Pancreas (tissue), 10 donors: ENCODE results near the gene LTBP1. TPM values are rescaled to one million over a fixed set of nuclear protein-coding genes. Genes with fewer than 3 reads are reported as not detected.
A peak's percentile ranks its signal among the peaks of the same experiment; 100 is the strongest.

ENCODE experiments used
- ATAC-seq, 4 donors: fragments of 200-7000 bp; cut with Tn5 transposase; one replicate each; pipeline versions ENCODE4 v1.8.0 to v1.9.1; 2020; ENCODE audit warnings: mild to moderate bottlenecking in 4 of 4, moderate library complexity in 4 of 4
- DNase-seq, 6 donors: peaks; one replicate each; pipeline ENCODE4 v3.0.0-alpha.2; 2020
- FAIRE-seq: peaks from 2 replicates; lab custom pipeline; 2012; peaks lifted over from hg19 to GRCh38; lab: Jason Lieb, UNC
- H3K27ac ChIP-seq, 4 donors: fragments of 200-600 bp; sonication (generic); 1 replicate in 3 of 4; 2 replicates in 1 of 4; pipeline versions ENCODE4 v1.5.0 to v1.8.0; 2020
- H3K27me3 ChIP-seq, 4 donors: fragments of 200-600 bp; one replicate each; pipeline ENCODE4 v1.8.0; 2021
- H3K36me3 ChIP-seq, 3 donors: fragments of 200-600 bp; sonication (generic) in 1 of 3; one replicate each; pipeline versions ENCODE4 v1.5.0 to v1.8.0; 2020 to 2021
- H3K4me1 ChIP-seq, 3 donors: fragments of 200-600 bp; one replicate each; pipeline ENCODE4 v1.8.0; 2021
- H3K4me3 ChIP-seq, 4 donors: fragments of 200-600 bp; sonication (generic) in 2 of 4; one replicate each; pipeline versions ENCODE4 v1.5.0 to v1.8.0; 2020 to 2021
- H3K9me3 ChIP-seq, 4 donors: fragments of 200-600 bp; one replicate each; pipeline ENCODE4 v1.8.0; 2021
- WGBS, 2 donors: extraction: QIAGEN DNeasy Blood & Tissue Kit; methylation state at CpG; one replicate each; pipeline ENCODE4 v1.1.7; 2013; 5-methylcytosine and 5-hydroxymethylcytosine counted together
- intact Hi-C, 3 donors: fragments of 100-400 bp; cut with DNase I; formaldehyde crosslinking; loops; one replicate each; pipeline versions ENCODE4 v1.11.1 to v1.14.2; 2022
- polyA plus RNA-seq, 2 donors: library from polyadenylated mRNA; stranded (reverse); fragments of 200-250 nt; gene quantifications; one replicate each; pipeline ENCODE4 v1.2.3, GENCODE V29; 2013
- total RNA-seq, 6 donors: library from RNA; stranded (reverse); fragmentation: NEBNext Ultra II Directional in 4 of 6; extraction: Animal tissue kit (Norgen Biotek cat#: 25700) in 4 of 6; gene quantifications; one replicate each; pipeline versions ENCODE4 v1.2.1 to v1.2.4, GENCODE V29; 2021 to 2023
- TF ChIP-seq, protein P1 (sequence below), 4 donors: fragments of 200-600 bp; sonication (generic) in 3 of 4; IDR thresholded peaks; one replicate each; pipeline versions ENCODE4 v1.5.0 to v1.8.0; 2021; ENCODE audit warnings: antibody characterized with exemption in 4 of 4
- donor health status: healthy with polysubstance abuse.
- donor health status: DM: no; HTN: no; CAD: no; lungs with moderate emphysema.
- donor health status: DM: no; HTN: no; CAD: no.
- donor health status: control.
- donor health status: control.
- donor health status: Bipolar disorder and iron deficiency.
- donor health status: DM: yes; HTN: yes; CAD: no.
- donor health status: DM: no; HTN: no; CAD: no.
- donor health status: DM: no; HTN: no; CAD: no.
- donor health status: DM: yes; HTN: yes; CAD: no.

LTBP1 gene
- total and polyA plus RNA-seq, 8 donors, result 0.83 to 21.2 (median 2.6) TPM

DNA sequence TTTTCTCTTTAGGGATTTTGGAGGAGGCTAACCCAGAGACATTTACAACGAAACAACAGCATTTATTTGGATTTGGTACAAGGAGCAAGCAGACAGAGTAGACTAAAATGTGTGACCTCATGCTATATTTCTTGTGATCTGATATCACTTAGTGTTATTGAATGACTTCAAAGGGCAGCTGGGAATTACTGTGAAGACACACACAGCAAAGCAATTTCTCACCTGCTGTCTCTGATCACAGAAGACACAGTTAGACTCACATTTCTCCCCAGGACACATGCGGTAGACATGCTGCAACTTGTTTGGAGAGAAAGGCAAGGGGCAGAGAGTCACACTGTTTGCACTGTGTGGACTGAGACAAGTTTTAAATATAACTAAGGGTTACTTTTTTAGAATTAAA, 67.5 kb downstream of the LTBP1 start:
- DNase-seq, result no peak
- TF ChIP-seq, protein P1, sequence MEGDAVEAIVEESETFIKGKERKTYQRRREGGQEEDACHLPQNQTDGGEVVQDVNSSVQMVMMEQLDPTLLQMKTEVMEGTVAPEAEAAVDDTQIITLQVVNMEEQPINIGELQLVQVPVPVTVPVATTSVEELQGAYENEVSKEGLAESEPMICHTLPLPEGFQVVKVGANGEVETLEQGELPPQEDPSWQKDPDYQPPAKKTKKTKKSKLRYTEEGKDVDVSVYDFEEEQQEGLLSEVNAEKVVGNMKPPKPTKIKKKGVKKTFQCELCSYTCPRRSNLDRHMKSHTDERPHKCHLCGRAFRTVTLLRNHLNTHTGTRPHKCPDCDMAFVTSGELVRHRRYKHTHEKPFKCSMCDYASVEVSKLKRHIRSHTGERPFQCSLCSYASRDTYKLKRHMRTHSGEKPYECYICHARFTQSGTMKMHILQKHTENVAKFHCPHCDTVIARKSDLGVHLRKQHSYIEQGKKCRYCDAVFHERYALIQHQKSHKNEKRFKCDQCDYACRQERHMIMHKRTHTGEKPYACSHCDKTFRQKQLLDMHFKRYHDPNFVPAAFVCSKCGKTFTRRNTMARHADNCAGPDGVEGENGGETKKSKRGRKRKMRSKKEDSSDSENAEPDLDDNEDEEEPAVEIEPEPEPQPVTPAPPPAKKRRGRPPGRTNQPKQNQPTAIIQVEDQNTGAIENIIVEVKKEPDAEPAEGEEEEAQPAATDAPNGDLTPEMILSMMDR (IDR thresholded peaks at IDR 0.05), result no peak
- intact Hi-C loops, result no loop called here
- ATAC-seq, result no peak
- no peak for FAIRE-seq
- 78 to 87% methylated on average over 2 of the region's 2 CpGs for WGBS, 2 donors
- H3K4me3 ChIP-seq, result no peak overlapping the region
- no peaks in the 10 kb centered on the region for H3K9me3 ChIP-seq
- no peak overlapping the region for H3K27ac ChIP-seq
- H3K27me3 ChIP-seq, result no peaks in the 10 kb centered on the region
- H3K4me1 ChIP-seq, result peaks cover 0 to 7% (median 0%) of the 10 kb centered on the region in 3 donors
- H3K36me3 ChIP-seq, result no peaks in the 10 kb centered on the region

DNA sequence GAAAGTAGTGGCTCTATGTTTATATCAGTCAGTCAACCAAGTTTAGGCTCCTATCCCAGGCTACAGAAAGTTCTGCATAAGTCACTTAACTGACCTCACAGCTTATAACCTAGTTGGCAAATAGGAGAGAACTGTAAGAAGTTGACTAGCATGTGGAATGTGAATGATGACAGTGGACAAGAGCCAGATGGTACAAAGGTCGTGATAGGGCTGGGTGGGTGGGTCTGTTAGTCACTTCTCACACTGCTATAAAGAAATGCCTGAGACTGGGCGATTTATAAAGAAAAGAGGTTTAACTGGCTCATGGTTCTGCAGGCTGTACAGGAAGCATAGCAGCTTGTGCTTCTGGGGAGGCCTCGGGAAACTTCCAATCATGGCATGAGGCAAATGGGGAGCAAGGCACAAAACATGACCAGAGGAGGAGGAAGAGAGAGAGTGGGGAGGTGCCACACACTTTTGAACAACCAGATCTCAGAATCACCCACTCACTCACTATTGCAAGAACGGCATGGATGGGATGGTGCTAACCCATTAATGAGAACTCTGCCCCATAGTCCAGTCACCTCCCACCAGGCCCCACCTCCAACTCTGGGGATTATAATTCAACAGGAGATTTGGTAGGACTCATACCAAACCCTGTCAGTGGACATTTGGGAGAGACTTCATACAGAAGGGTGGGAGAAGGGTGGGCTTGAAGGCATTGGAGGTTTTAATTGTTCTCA, 68.8 kb downstream of the LTBP1 start:
- no peaks in the 10 kb centered on the region for H3K9me3 ChIP-seq
- peak; percentile 89 to 98 (median 96) for ATAC-seq
- no peaks in the 10 kb centered on the region for H3K27me3 ChIP-seq
- peaks cover 0 to 7% (median 0%) of the 10 kb centered on the region in 3 donors for H3K4me1 ChIP-seq
- H3K4me3 ChIP-seq, result no peak overlapping the region
- peak in 3 of 6 donors; percentile 42 to 48 (median 47) for DNase-seq
- H3K36me3 ChIP-seq, result no peaks in the 10 kb centered on the region
- WGBS, 2 donors, result 32 to 37% methylated on average over 4 of the region's 4 CpGs
- intact Hi-C loops, result no loop called here
- no peak for FAIRE-seq
- TF ChIP-seq, protein P1 (IDR thresholded peaks at IDR 0.05), result no peak
- no peak overlapping the region for H3K27ac ChIP-seq

DNA sequence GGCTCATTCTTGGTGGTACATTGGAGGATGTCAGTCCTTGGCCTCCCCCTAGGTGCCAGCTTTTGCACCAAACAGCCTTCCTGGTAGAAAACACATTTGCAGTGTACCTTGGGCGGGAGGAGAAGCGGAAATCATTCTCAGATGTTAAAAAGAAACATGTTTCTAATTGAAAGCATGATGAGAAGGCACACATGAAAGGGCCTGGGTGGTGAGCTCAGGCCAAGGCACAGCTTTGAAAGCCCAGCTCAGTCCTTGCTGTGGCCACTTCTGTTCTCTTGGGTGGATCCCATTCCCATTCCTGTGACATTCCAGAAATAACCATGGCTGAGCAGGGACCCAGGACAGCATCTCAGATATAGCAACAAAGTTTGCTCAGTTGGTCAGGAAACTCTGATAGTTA, 71.5 kb downstream of the LTBP1 start:
- Histone ChIP-seq H3K27me3 (no peaks in the 10 kb centered on the region), H3K4me3 (no peak overlapping the region), H3K9me3 (no peaks in the 10 kb centered on the region), H3K36me3 (no peaks in the 10 kb centered on the region), H3K4me1 (peaks cover 0 to 7% (median 0%) of the 10 kb centered on the region in 3 donors), H3K27ac (no peak overlapping the region)
- intact Hi-C loops, result no loop called here
- 95 to 98% methylated on average over 2 of the region's 2 CpGs for WGBS, 2 donors
- ATAC-seq (no peak), FAIRE-seq (no peak), DNase-seq (no peak)
- TF ChIP-seq, protein P1 (IDR thresholded peaks at IDR 0.05), result no peak

DNA sequence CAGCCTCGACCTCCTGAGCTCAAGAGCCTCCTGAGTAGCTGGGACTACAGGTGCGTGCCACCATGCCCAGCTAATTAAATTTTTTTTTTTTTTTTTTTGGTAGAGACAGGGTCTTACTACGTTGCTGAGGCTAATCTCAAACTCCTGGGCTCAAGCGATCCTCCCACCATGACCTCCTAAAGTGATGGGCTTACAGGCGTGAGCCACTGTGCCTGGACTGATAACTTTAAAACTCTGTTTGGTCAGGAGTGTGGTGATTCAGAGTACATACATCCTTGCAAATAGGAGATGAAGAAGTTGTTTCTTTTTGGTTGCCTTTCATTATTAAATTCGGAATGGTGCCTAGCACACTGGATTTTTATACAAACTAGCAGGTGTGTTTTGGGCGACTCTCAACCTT, 73.0 kb downstream of the LTBP1 start:
- DNase-seq (no peak), ATAC-seq (no peak), FAIRE-seq (no peak)
- Histone ChIP-seq H3K9me3 (no peaks in the 10 kb centered on the region), H3K27me3 (no peaks in the 10 kb centered on the region), H3K27ac (no peak overlapping the region), H3K36me3 (no peaks in the 10 kb centered on the region), H3K4me1 (peaks cover 0 to 7% (median 0%) of the 10 kb centered on the region in 3 donors), H3K4me3 (no peak overlapping the region)
- 91 to 94% methylated on average over 7 of the region's 7 CpGs for WGBS, 2 donors
- TF ChIP-seq, protein P1 (IDR thresholded peaks at IDR 0.05), result no peak
- intact Hi-C loops, result no loop called here

DNA sequence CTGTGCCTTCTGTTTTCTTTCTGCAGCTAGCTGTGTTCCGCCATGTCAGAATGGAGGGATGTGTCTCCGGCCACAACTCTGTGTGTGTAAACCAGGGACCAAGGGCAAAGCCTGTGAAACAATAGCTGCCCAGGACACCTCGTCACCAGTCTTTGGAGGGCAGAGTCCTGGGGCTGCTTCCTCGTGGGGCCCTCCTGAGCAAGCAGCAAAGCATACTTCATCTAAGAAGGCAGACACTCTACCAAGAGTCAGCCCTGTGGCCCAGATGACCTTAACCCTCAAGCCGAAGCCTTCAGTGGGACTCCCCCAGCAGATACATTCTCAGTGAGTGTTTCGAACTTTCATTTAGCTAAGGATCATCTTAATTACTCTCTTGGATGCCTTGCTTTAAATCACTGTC, 74.1 kb downstream of the LTBP1 start:
- Histone ChIP-seq H3K9me3 (no peaks in the 10 kb centered on the region), H3K4me1 (no peaks in the 10 kb centered on the region), H3K36me3 (no peaks in the 10 kb centered on the region), H3K27me3 (no peaks in the 10 kb centered on the region), H3K4me3 (no peak overlapping the region), H3K27ac (no peak overlapping the region)
- WGBS, 2 donors, result 88 to 90% methylated on average over 6 of the region's 6 CpGs
- no peak for FAIRE-seq
- ATAC-seq, result no peak
- DNase-seq, result no peak
- TF ChIP-seq, protein P1 (IDR thresholded peaks at IDR 0.05), result no peak
- intact Hi-C loops, result no loop called here
